ENCODE measurements around the gene FBXO7. TPM values are rescaled to one million over a fixed set of nuclear protein-coding genes. Genes with fewer than 3 reads are reported as not detected.

Gene FBXO7
- total RNA-seq, 1 donor from 2014 or later, result 101 TPM

- intact Hi-C loops (cut with micrococcal nuclease), result loop anchor here (5.0 kb wide), 1 partner anchor 458 kb away; no protein-coding TSS in a partner anchor
Measured at GRCh38 chr22:32528984-32529982, 54.7 kb downstream of the FBXO7 start.

GRCh38 chr22:32531228-32531627 is 56.6 kb downstream of the FBXO7 start:
- intact Hi-C loops (cut with micrococcal nuclease), result no loop called here

- intact Hi-C loops (cut with micrococcal nuclease), result no loop called here
Measured at GRCh38 chr22:32531931-32532819, 57.6 kb downstream of the FBXO7 start.

GRCh38 chr22:32532820-32533128 is 58.2 kb downstream of the FBXO7 start:
- intact Hi-C loops (cut with micrococcal nuclease), result no loop called here

- intact Hi-C loops (cut with micrococcal nuclease), result no loop called here
Measured at GRCh38 chr22:32533265-32534111, 58.9 kb downstream of the FBXO7 start.

GRCh38 chr22:32534252-32535235 is 59.9 kb downstream of the FBXO7 start:
- intact Hi-C loops (cut with micrococcal nuclease), result no loop called here

- intact Hi-C loops (cut with micrococcal nuclease), result no loop called here
Measured at GRCh38 chr22:32535531-32536190, 61.0 kb downstream of the FBXO7 start.

GRCh38 chr22:32536352-32536751 is 61.7 kb downstream of the FBXO7 start:
- intact Hi-C loops (cut with micrococcal nuclease), result no loop called here

GRCh38 chr22:32538521-32538920 is 63.9 kb downstream of the FBXO7 start:
- intact Hi-C loops (cut with micrococcal nuclease), result no loop called here

- intact Hi-C loops (cut with micrococcal nuclease), result no loop called here
Measured at GRCh38 chr22:32539631-32540421, 65.2 kb downstream of the FBXO7 start.

GRCh38 chr22:32541481-32541880 is 66.9 kb downstream of the FBXO7 start:
- intact Hi-C loops (cut with micrococcal nuclease), result no loop called here

- intact Hi-C loops (cut with micrococcal nuclease), result no loop called here
Measured at GRCh38 chr22:32542066-32542676, 67.6 kb downstream of the FBXO7 start.

- intact Hi-C loops (cut with micrococcal nuclease), result no loop called here
Measured at GRCh38 chr22:32542677-32543357, 68.2 kb downstream of the FBXO7 start.

- intact Hi-C loops (cut with micrococcal nuclease), result no loop called here
Measured at GRCh38 chr22:32544953-32545558, 70.4 kb downstream of the FBXO7 start.

- intact Hi-C loops (cut with micrococcal nuclease), result no loop called here
Measured at GRCh38 chr22:32545801-32546200, 71.2 kb downstream of the FBXO7 start.

GRCh38 chr22:32546496-32546895 is 71.9 kb downstream of the FBXO7 start:
- intact Hi-C loops (cut with micrococcal nuclease), result no loop called here

GRCh38 chr22:32546935-32547334 is 72.3 kb downstream of the FBXO7 start:
- intact Hi-C loops (cut with micrococcal nuclease), result no loop called here

All from T-helper 2 cell treated with Interferon-gamma antibody and Interleukin-4, amounts not matched to agents 100 ng/mL and 5 ng/mL, for 36 hours (primary cell).